ENCODE measurements around the gene OSBPL8. TPM values are rescaled to one million over a fixed set of nuclear protein-coding genes. Genes with fewer than 3 reads are reported as not detected.

Gene OSBPL8
- total and polyA plus RNA-seq, 2 donors (not counting 1 experiment from before 2014, with no cell fraction given), result 11.1 to 112 TPM

- no peak for ATAC-seq (ENCODE audit: low read depth)
- no peak overlapping the region for H3K9ac ChIP-seq (ENCODE audit: low read length)
- peaks cover 27% of the 10 kb centered on the region for H4K20me1 ChIP-seq (ENCODE audit: control insufficient read depth, insufficient read depth, low read length, poor library complexity, severe bottlenecking)
Observed at GRCh38 chr12:76471579-76471978, 88.0 kb downstream of the OSBPL8 start.

More at GRCh38 chr12:76471579-76471978, 88.0 kb downstream of the OSBPL8 start:
- Histone ChIP-seq H3K36me3 (replicated peaks in 1 of 2; ENCODE audit: control extremely low read depth in 1 of 2, control insufficient read depth in 1 of 2, extremely low read depth in 1 of 2, insufficient read depth in 2 of 2, low read length in 1 of 2) (peaks cover 0 to 3% of the 10 kb centered on the region in 2 experiments), H2AFZ (ENCODE audit: insufficient read depth, low read depth, low read length, poor library complexity, severe bottlenecking) (no peak overlapping the region), H3K27ac (ENCODE audit: low read length in 2 of 2) (no peak overlapping the region), H3K79me2 (ENCODE audit: control insufficient read depth, insufficient read depth, low read length) (peaks cover 73% of the 10 kb centered on the region), H3K9me3 (ENCODE audit: control extremely low read depth in 1 of 3, control insufficient read depth in 2 of 3, insufficient read depth in 1 of 3, low read length in 2 of 3) (peaks cover 0 to 1% (median 0%) of the 10 kb centered on the region in 3 donors), H3K27me3 (replicated peaks in 1 of 4; ENCODE audit: control extremely low read depth in 1 of 4, control insufficient read depth in 3 of 4, insufficient read depth in 4 of 4, low read length in 3 of 4) (no peaks in the 10 kb centered on the region), H3K4me2 (replicated peaks; ENCODE audit: low read depth, low read length, poor library complexity, severe bottlenecking) (no peak overlapping the region), H3K4me3 (ENCODE audit: control extremely low read depth in 1 of 5, extremely low read depth in 1 of 5, insufficient read depth in 1 of 5, low read depth in 2 of 5, low read length in 4 of 5) (no peak overlapping the region), H3K4me1 (ENCODE audit: control insufficient read depth in 2 of 2, insufficient read depth in 2 of 2, low read length in 2 of 2) (peaks cover 4 to 13% of the 10 kb centered on the region in 2 donors)
- Mint-ChIP-seq H3K9me3 (ENCODE audit: insufficient read depth) (no peaks in the 10 kb centered on the region), H3K4me3 (no peak overlapping the region), H3K27ac (no peak overlapping the region), H3K4me1 (peaks cover 13% of the 10 kb centered on the region), H3K27me3 (no peaks in the 10 kb centered on the region)
- no peak for TF ChIP-seq CTCF (IDR thresholded peaks at IDR 0.05)
- TF ChIP-seq EZH2 (IDR thresholded peaks at IDR 0.05; ENCODE audit: borderline replicate concordance, insufficient read depth, low read depth, low read length, poor library complexity, severe bottlenecking), result no peak
- DNase-seq, result no peak
- ChIA-PET POLR2A (no interaction called here), CTCF (no interaction called here)
- intact Hi-C loops (cut with micrococcal nuclease), result loop anchor here (5.0 kb wide), 1 partner anchor 36 kb away; no protein-coding TSS in a partner anchor
- WGBS (ENCODE audit: insufficient coverage), result 83% methylated on average over 1 of the region's 1 CpG

All from B cell (primary cell).